DOHH2 (cell line): ENCODE measurements around the gene PRKCH.

Source experiments
- H3F3A ChIP-seq: fragments of 200-600 bp; sonication (generic), shearing (Covaris generic); 2 replicates; pipeline ENCODE4 v1.6.0; 2016; ENCODE audit warnings: antibody characterized with exemption, mild to moderate bottlenecking; ENCODE audit not compliant: control insufficient read depth, insufficient read depth
- H3K27ac ChIP-seq: fragments of 200-600 bp; sonication (generic); 2 replicates; pipeline ENCODE4 v1.5.1; 2014; ENCODE audit warnings: low read depth, mild to moderate bottlenecking, low read length, moderate library complexity
- H3K27me3 ChIP-seq: fragments of 200-600 bp; sonication (generic); 2 replicates; pipeline ENCODE4 v1.6.1; 2014; ENCODE audit warnings: mild to moderate bottlenecking, low read length, mixed read lengths; ENCODE audit not compliant: control insufficient read depth
- H3K36me3 ChIP-seq: fragments of 200-600 bp; sonication (generic); 2 replicates; pipeline ENCODE4 v1.6.1; 2014; ENCODE audit warnings: mild to moderate bottlenecking, low read length, moderate library complexity, mixed read lengths; ENCODE audit not compliant: control insufficient read depth
- H3K4me1 ChIP-seq: fragments of 200-600 bp; sonication (generic); 2 replicates; pipeline ENCODE4 v1.6.1; 2014; ENCODE audit warnings: mild to moderate bottlenecking, low read length, mixed read lengths; ENCODE audit not compliant: control insufficient read depth
- H3K4me2 ChIP-seq: fragments of 200-600 bp; sonication (generic); 2 replicates; pipeline ENCODE4 v1.6.0; 2014; ENCODE audit warnings: mild to moderate bottlenecking, low read length, moderate library complexity
- H3K4me3 ChIP-seq: fragments of 200-600 bp; sonication (generic); 2 replicates; pipeline ENCODE4 v1.5.1; 2014; ENCODE audit warnings: mild to moderate bottlenecking, low read length, mixed read lengths
- H3K79me2 ChIP-seq: fragments of 200-600 bp; sonication (generic); 2 replicates; pipeline ENCODE4 v1.6.1; 2014; ENCODE audit warnings: mild to moderate bottlenecking, low read length, mixed read lengths; ENCODE audit not compliant: control insufficient read depth
- H3K9me2 ChIP-seq: fragments of 200-600 bp; sonication (generic); replicated peaks from 2 replicates; pipeline ENCODE4 v1.6.1; 2014; ENCODE audit warnings: mild to moderate bottlenecking, low read length, mixed read lengths; ENCODE audit not compliant: control insufficient read depth
- H3K9me3 ChIP-seq: fragments of 200-600 bp; sonication (generic); 2 replicates; pipeline ENCODE4 v1.6.1; 2014; ENCODE audit warnings: antibody characterized with exemption, low read length, mixed read lengths; ENCODE audit not compliant: control insufficient read depth, insufficient read depth
- H4K20me1 ChIP-seq: fragments of 200-600 bp; sonication (generic); 2 replicates; pipeline ENCODE4 v1.6.0; 2014; ENCODE audit warnings: low read depth, mild to moderate bottlenecking, antibody characterized with exemption, low read length, moderate library complexity; ENCODE audit not compliant: control insufficient read depth, insufficient read depth
- EZH2phosphoT487 ChIP-seq: fragments of 200-600 bp; sonication (generic); IDR thresholded peaks from 2 replicates; pipeline ENCODE4 v1.6.1; 2017; ENCODE audit warnings: borderline replicate concordance, mild to moderate bottlenecking, antibody characterized with exemption, low read length, moderate library complexity, mixed read lengths
- TF ChIP-seq, protein P1 (sequence below): fragments of 200-600 bp; sonication (generic); IDR thresholded peaks from one replicate; pipeline ENCODE4 v1.5.1; 2014; ENCODE audit warnings: antibody characterized with exemption, mild to moderate bottlenecking, low read depth, low read length; ENCODE audit not compliant: poor library complexity, severe bottlenecking

PRKCH gene

DNA sequence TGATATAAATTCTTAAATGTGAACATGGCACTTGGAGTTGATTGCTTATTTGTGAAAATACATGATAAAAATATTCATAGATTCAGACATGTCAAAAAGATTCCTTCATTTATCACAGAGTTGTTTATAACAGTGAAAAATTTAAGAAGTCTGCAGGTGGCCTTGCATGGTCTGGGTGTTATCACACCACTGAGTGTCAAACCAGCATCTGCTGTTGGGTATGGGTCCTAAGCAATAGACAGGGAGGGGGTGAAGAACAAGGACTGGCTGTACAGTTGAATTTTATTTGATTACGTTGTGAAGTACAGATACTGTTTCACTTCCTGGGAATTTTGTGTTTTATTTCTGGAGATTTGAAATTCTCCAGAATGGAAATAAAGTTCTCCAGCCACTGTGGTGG lies 193.5 kb downstream of the PRKCH start:
- no peaks in the 10 kb centered on the region for H4K20me1 ChIP-seq
- H3K9me3 ChIP-seq, result no peaks in the 10 kb centered on the region
- no peaks in the 10 kb centered on the region for H3K27me3 ChIP-seq
- H3K36me3 ChIP-seq, result no peaks in the 10 kb centered on the region
- TF ChIP-seq EZH2phosphoT487, result no peak
- TF ChIP-seq, protein P1, sequence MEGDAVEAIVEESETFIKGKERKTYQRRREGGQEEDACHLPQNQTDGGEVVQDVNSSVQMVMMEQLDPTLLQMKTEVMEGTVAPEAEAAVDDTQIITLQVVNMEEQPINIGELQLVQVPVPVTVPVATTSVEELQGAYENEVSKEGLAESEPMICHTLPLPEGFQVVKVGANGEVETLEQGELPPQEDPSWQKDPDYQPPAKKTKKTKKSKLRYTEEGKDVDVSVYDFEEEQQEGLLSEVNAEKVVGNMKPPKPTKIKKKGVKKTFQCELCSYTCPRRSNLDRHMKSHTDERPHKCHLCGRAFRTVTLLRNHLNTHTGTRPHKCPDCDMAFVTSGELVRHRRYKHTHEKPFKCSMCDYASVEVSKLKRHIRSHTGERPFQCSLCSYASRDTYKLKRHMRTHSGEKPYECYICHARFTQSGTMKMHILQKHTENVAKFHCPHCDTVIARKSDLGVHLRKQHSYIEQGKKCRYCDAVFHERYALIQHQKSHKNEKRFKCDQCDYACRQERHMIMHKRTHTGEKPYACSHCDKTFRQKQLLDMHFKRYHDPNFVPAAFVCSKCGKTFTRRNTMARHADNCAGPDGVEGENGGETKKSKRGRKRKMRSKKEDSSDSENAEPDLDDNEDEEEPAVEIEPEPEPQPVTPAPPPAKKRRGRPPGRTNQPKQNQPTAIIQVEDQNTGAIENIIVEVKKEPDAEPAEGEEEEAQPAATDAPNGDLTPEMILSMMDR, result no peak
- H3K4me2 ChIP-seq, result no peak overlapping the region
- H3K9me2 ChIP-seq, result no peaks in the 10 kb centered on the region
- H3F3A ChIP-seq, result peaks cover 5% of the 10 kb centered on the region; the same call in 1 of the 2 replicates
- no peak overlapping the region for H3K27ac ChIP-seq
- no peaks in the 10 kb centered on the region for H3K79me2 ChIP-seq
- H3K4me3 ChIP-seq, result no peak overlapping the region
- peaks cover 28% of the 10 kb centered on the region for H3K4me1 ChIP-seq

DNA sequence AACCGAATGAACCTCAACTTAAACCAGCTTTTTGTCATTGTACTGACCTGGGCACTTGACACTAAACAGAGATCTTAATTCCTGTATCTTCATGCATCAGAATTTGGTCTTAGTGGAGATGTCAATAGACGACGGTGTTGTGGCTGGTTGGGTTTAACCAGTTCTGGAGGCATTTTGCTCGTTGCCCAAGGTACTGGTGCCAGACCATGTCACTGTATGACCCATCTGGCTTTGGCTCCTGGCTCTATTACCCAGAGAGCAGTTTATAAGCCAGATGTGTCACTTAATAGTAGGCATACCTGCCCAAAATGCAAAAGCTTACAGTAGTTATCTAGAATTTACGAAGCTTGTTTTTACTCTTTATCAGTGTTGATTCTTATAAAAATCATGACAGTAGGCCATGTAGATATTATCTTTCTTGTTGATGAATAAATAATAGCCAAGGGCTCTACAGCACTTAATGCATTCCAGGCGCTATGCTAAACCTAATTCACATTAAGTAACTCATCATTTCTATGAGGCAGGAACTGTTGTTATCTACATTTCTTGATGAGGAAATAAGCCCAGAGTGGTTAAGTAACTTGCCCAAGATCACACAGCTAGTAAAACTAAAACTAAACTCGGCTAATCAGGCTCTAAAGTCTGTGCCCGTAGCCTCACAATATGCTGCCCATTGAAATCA lies 194.2 kb downstream of the PRKCH start:
- H3K4me2 ChIP-seq, result no peak overlapping the region
- no peaks in the 10 kb centered on the region for H4K20me1 ChIP-seq
- H3K4me3 ChIP-seq, result no peak overlapping the region
- H3K27me3 ChIP-seq, result no peaks in the 10 kb centered on the region
- no peaks in the 10 kb centered on the region for H3K36me3 ChIP-seq
- peaks cover 4% of the 10 kb centered on the region; the same call in 1 of the 2 replicates for H3F3A ChIP-seq
- no peak overlapping the region for H3K27ac ChIP-seq
- H3K79me2 ChIP-seq, result no peaks in the 10 kb centered on the region
- no peaks in the 10 kb centered on the region for H3K9me3 ChIP-seq
- H3K4me1 ChIP-seq, result peaks cover 22% of the 10 kb centered on the region
- H3K9me2 ChIP-seq, result no peaks in the 10 kb centered on the region
- no peak for TF ChIP-seq EZH2phosphoT487
- TF ChIP-seq, protein P1, result no peak

- Histone ChIP-seq H3K27ac (no peak overlapping the region), H3K79me2 (no peaks in the 10 kb centered on the region), H3K4me2 (no peak overlapping the region), H3K36me3 (no peaks in the 10 kb centered on the region), H3K9me3 (no peaks in the 10 kb centered on the region), H3K9me2 (no peaks in the 10 kb centered on the region), H3K27me3 (no peaks in the 10 kb centered on the region), H3F3A (peaks cover 4% of the 10 kb centered on the region; the same call in 1 of the 2 replicates), H4K20me1 (no peaks in the 10 kb centered on the region), H3K4me1 (peaks cover 15% of the 10 kb centered on the region), H3K4me3 (no peak overlapping the region)
- TF ChIP-seq, protein P1, result no peak
- no peak for TF ChIP-seq EZH2phosphoT487
Measured at GRCh38 chr14:61516118-61516743, 194.9 kb downstream of the PRKCH start.
